Stimulated activated CD4-positive, alpha-beta T cell treated with anti-CD3 and anti-CD28 coated beads, Interleukin-12 subunit alpha, Interleukin-12 subunit beta, amount 100 ng/mL, for 48 hours (primary cell): ENCODE data around the gene HES4.

Source experiments
- DNase-seq, 3 donors: peaks; one replicate each; pipeline ENCODE4 v3.0.0-alpha.2; 2020; ENCODE audit warnings: low read depth in 2 of 3, low spot score in 1 of 3

Gene HES4

DNA sequence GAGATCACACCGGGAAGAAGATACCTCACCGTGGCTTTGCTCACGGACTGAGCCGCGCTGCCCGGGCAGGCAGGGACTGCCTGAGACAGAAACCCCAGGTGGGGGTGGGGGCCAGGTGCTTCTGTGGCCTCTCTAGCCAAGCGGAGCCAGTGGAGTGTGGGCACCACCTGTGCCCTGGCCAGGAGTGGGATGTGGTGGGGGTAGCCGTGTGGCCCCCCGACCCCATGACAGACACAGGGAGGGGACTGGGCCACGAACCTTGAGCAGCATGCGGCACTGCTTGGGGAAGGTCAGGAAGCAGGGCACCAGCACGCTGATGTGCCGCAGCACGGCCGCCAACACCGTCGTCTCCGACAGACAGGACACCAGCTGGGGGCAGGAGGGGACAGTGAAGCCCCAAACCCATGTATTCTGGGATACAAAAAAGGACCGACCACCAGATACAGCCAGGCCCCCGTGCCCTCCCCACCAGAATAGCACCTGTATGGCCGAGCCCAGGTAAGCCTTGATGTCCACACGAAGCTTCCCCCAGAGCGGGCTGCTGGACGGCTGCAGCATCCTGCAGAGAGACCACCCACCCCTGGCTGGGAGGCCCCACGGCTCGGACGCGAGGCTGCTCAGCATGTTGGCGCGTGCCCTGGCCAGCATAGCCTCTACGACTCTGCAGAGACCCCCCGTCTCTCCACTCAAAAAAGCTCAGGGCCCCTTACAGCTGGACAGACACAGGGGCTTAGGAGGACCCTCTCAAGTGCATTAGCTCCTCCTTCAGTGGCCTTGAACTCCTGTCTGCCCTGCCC, 46.2 kb downstream of the HES4 start:
- DNase-seq, result no peak

- DNase-seq, result no peak
Measured at GRCh38 chr1:952603-953002, 47.3 kb downstream of the HES4 start.

- no peak for DNase-seq
Measured at GRCh38 chr1:952201-952600, 47.7 kb downstream of the HES4 start.

GRCh38 chr1:951364-951763, 48.5 kb downstream of the HES4 start:
- DNase-seq, result no peak

- no peak for DNase-seq
Measured at GRCh38 chr1:950881-951280, 49.0 kb downstream of the HES4 start.

- DNase-seq, result no peak
Measured at GRCh38 chr1:950268-950667, 49.6 kb downstream of the HES4 start.
